Trophoblast cell (in vitro differentiated cells and primary cell): ENCODE results near the gene UBE2E2.

Experiments
- DNase-seq, 2 donors: peaks; one replicate each; pipeline ENCODE4 v3.0.0-alpha.2; 2016
- H2AFZ ChIP-seq: 2 replicates; pipeline ENCODE4 v1.6.1; 2013; ENCODE audit warnings: low read length, moderate library complexity, mild to moderate bottlenecking; ENCODE audit not compliant: insufficient read depth, poor library complexity
- H2AK5ac ChIP-seq: 2 replicates; pipeline ENCODE4 v1.6.1; 2013; ENCODE audit warnings: mild to moderate bottlenecking, low read length
- H2BK120ac ChIP-seq: 2 replicates; pipeline ENCODE4 v1.6.1; 2013; ENCODE audit warnings: low read length, mild to moderate bottlenecking, moderate library complexity; ENCODE audit not compliant: insufficient read depth, poor library complexity
- H2BK12ac ChIP-seq: 2 replicates; pipeline ENCODE4 v1.6.1; 2013; ENCODE audit warnings: mild to moderate bottlenecking, low read length, moderate library complexity
- H2BK5ac ChIP-seq: 2 replicates; pipeline ENCODE4 v1.6.1; 2013; ENCODE audit warnings: low read length, low read depth, moderate library complexity, mild to moderate bottlenecking; ENCODE audit not compliant: poor library complexity
- H3K14ac ChIP-seq: 2 replicates; pipeline ENCODE4 v1.6.1; 2013; ENCODE audit warnings: mild to moderate bottlenecking, low read length
- H3K18ac ChIP-seq: 2 replicates; pipeline ENCODE4 v1.6.1; 2013; ENCODE audit warnings: mild to moderate bottlenecking, low read length
- H3K23ac ChIP-seq: 2 replicates; pipeline ENCODE4 v1.6.1; 2013; ENCODE audit warnings: low read length
- H3K27ac ChIP-seq: 2 replicates; pipeline ENCODE4 v1.5.1; 2013; ENCODE audit warnings: low read depth, mild to moderate bottlenecking, inconsistent platforms, low read length, moderate library complexity
- H3K27me3 ChIP-seq: 2 replicates; pipeline ENCODE4 v1.6.1; 2013; ENCODE audit warnings: inconsistent platforms, mild to moderate bottlenecking, low read length, moderate library complexity; ENCODE audit not compliant: insufficient read depth
- H3K36me3 ChIP-seq, 2 experiments: 1 replicate in 1 of 2; 2 replicates in 1 of 2; pipeline ENCODE4 v1.6.1; 2013; ENCODE audit warnings: low read length in 2 of 2, mild to moderate bottlenecking in 2 of 2, moderate library complexity in 1 of 2; ENCODE audit not compliant: insufficient read depth in 2 of 2, control insufficient read depth in 1 of 2
- H3K4ac ChIP-seq: 2 replicates; pipeline ENCODE4 v1.6.1; 2013; ENCODE audit warnings: low read depth, mild to moderate bottlenecking, low read length, moderate library complexity
- H3K4me1 ChIP-seq, 2 experiments: 1 replicate in 1 of 2; 2 replicates in 1 of 2; pipeline ENCODE4 v1.6.1; 2013; ENCODE audit warnings: low read length in 2 of 2, mild to moderate bottlenecking in 2 of 2, moderate library complexity in 1 of 2; ENCODE audit not compliant: insufficient read depth in 2 of 2, control insufficient read depth in 1 of 2
- H3K4me2 ChIP-seq: 2 replicates; pipeline ENCODE4 v1.6.1; 2013; ENCODE audit warnings: inconsistent platforms, mild to moderate bottlenecking, low read length, moderate library complexity
- H3K4me3 ChIP-seq: 2 replicates; pipeline ENCODE4 v1.5.1; 2013; ENCODE audit warnings: mild to moderate bottlenecking, low read depth, low read length, inconsistent platforms
- H3K79me1 ChIP-seq: one replicate; pipeline ENCODE4 v1.6.1; 2013; ENCODE audit warnings: low read length
- H3K79me2 ChIP-seq: 2 replicates; pipeline ENCODE4 v1.6.1; 2013; ENCODE audit warnings: low read length, mild to moderate bottlenecking; ENCODE audit not compliant: control insufficient read depth, insufficient read depth, poor library complexity
- H3K9ac ChIP-seq: 2 replicates; pipeline ENCODE4 v1.6.1; 2013; ENCODE audit warnings: mild to moderate bottlenecking, low read length
- H3K9me3 ChIP-seq: 2 replicates; pipeline ENCODE4 v1.6.1; 2013; ENCODE audit warnings: low read depth, mild to moderate bottlenecking, control low read depth, inconsistent platforms, low read length; ENCODE audit not compliant: insufficient read depth
- H4K12ac ChIP-seq: 2 replicates; pipeline ENCODE4 v1.6.1; 2013; ENCODE audit warnings: low read depth, mild to moderate bottlenecking, low read length, moderate library complexity
- H4K8ac ChIP-seq: 2 replicates; pipeline ENCODE4 v1.6.1; 2013; ENCODE audit warnings: low read depth, mild to moderate bottlenecking, low read length, moderate library complexity
- H4K91ac ChIP-seq: one replicate; pipeline ENCODE4 v1.6.1; 2013; ENCODE audit warnings: low read depth, mild to moderate bottlenecking, low read length, moderate library complexity
- WGBS: extraction: QIAGEN DNeasy Blood & Tissue Kit; methylation state at CpG from one replicate; pipeline ENCODE4 v1.1.7; 2013; ENCODE audit warnings: missing lambda C conversion rate; ENCODE audit not compliant: insufficient read length, insufficient coverage; ENCODE audit errors: extremely low coverage; 5-methylcytosine and 5-hydroxymethylcytosine counted together

The UBE2E2 gene

GRCh38 chr3:23319366-23320312, 116.5 kb downstream of the UBE2E2 start:
- no peaks in the 10 kb centered on the region for H3K9me3 ChIP-seq
- no CpG with 5 or more reads among the region's 5 CpGs for WGBS
- no peak overlapping the region for H3K4me2 ChIP-seq
- no peak overlapping the region for H2AK5ac ChIP-seq
- H4K91ac ChIP-seq, result no peak overlapping the region
- no peak overlapping the region for H2BK120ac ChIP-seq
- no peak overlapping the region for H2BK12ac ChIP-seq
- H3K23ac ChIP-seq, result no peak overlapping the region
- H3K36me3 ChIP-seq, result no peaks in the 10 kb centered on the region
- no peak overlapping the region for H3K18ac ChIP-seq
- H3K79me1 ChIP-seq, result no peaks in the 10 kb centered on the region
- no peak for DNase-seq
- no peak overlapping the region for H2AFZ ChIP-seq
- no peak overlapping the region for H3K27ac ChIP-seq
- H4K8ac ChIP-seq, result no peak overlapping the region
- H2BK5ac ChIP-seq, result no peak overlapping the region
- no peak overlapping the region for H3K9ac ChIP-seq
- H3K4ac ChIP-seq, result no peak overlapping the region
- H3K27me3 ChIP-seq, result no peaks in the 10 kb centered on the region
- H4K12ac ChIP-seq, result no peak overlapping the region
- H3K14ac ChIP-seq, result no peak overlapping the region
- no peaks in the 10 kb centered on the region for H3K79me2 ChIP-seq
- H3K4me3 ChIP-seq, result no peak overlapping the region
- peaks cover 3 to 6% of the 10 kb centered on the region in 2 experiments for H3K4me1 ChIP-seq

GRCh38 chr3:23320586-23321570, 117.8 kb downstream of the UBE2E2 start:
- Histone ChIP-seq H3K9me3 (no peaks in the 10 kb centered on the region), H3K79me1 (no peaks in the 10 kb centered on the region), H4K91ac (no peak overlapping the region), H3K18ac (peak overlapping the region; percentile 25), H3K27ac (no peak overlapping the region), H2AK5ac (no peak overlapping the region), H2BK120ac (no peak overlapping the region), H2BK5ac (no peak overlapping the region), H3K4ac (no peak overlapping the region), H3K14ac (no peak overlapping the region), H3K27me3 (no peaks in the 10 kb centered on the region), H2BK12ac (peak overlapping the region; percentile 36), H3K4me1 (peaks cover 3 to 6% of the 10 kb centered on the region in 2 experiments), H4K8ac (no peak overlapping the region), H2AFZ (peak overlapping the region; percentile 6), H3K23ac (no peak overlapping the region), H3K9ac (no peak overlapping the region), H3K36me3 (no peaks in the 10 kb centered on the region), H3K4me3 (no peak overlapping the region), H3K4me2 (no peak overlapping the region), H4K12ac (no peak overlapping the region), H3K79me2 (no peaks in the 10 kb centered on the region)
- DNase-seq, result peak; percentile 58 to 84
- no CpG with 5 or more reads among the region's 10 CpGs for WGBS

GRCh38 chr3:23324745-23325144, 121.6 kb downstream of the UBE2E2 start:
- WGBS, result no CpG with 5 or more reads among the region's 1 CpG
- H3K23ac ChIP-seq, result no peak overlapping the region
- DNase-seq, result no peak
- H3K4me2 ChIP-seq, result no peak overlapping the region
- no peaks in the 10 kb centered on the region for H3K27me3 ChIP-seq
- no peak overlapping the region for H4K8ac ChIP-seq
- H3K9ac ChIP-seq, result no peak overlapping the region
- H2BK120ac ChIP-seq, result no peak overlapping the region
- H2AK5ac ChIP-seq, result no peak overlapping the region
- H3K4me3 ChIP-seq, result no peak overlapping the region
- H2BK12ac ChIP-seq, result no peak overlapping the region
- no peak overlapping the region for H3K14ac ChIP-seq
- H2AFZ ChIP-seq, result no peak overlapping the region
- no peaks in the 10 kb centered on the region for H3K9me3 ChIP-seq
- no peak overlapping the region for H3K27ac ChIP-seq
- H3K4me1 ChIP-seq, result peaks cover 3 to 6% of the 10 kb centered on the region in 2 experiments
- H4K91ac ChIP-seq, result no peak overlapping the region
- H2BK5ac ChIP-seq, result no peak overlapping the region
- no peak overlapping the region for H3K4ac ChIP-seq
- H3K18ac ChIP-seq, result no peak overlapping the region
- no peaks in the 10 kb centered on the region for H3K79me1 ChIP-seq
- no peaks in the 10 kb centered on the region for H3K79me2 ChIP-seq
- H4K12ac ChIP-seq, result no peak overlapping the region
- no peaks in the 10 kb centered on the region for H3K36me3 ChIP-seq

GRCh38 chr3:23325466-23326065, 122.4 kb downstream of the UBE2E2 start:
- Histone ChIP-seq H4K8ac (no peak overlapping the region), H2AK5ac (no peak overlapping the region), H2AFZ (no peak overlapping the region), H3K79me1 (no peaks in the 10 kb centered on the region), H2BK120ac (no peak overlapping the region), H3K9ac (no peak overlapping the region), H2BK12ac (no peak overlapping the region), H3K4me1 (peaks cover 3 to 5% of the 10 kb centered on the region in 2 experiments), H4K12ac (no peak overlapping the region), H3K14ac (no peak overlapping the region), H3K36me3 (no peaks in the 10 kb centered on the region), H2BK5ac (no peak overlapping the region), H3K9me3 (no peaks in the 10 kb centered on the region), H3K4me3 (no peak overlapping the region), H3K27ac (no peak overlapping the region), H3K18ac (no peak overlapping the region), H4K91ac (no peak overlapping the region), H3K4ac (no peak overlapping the region), H3K4me2 (no peak overlapping the region), H3K79me2 (no peaks in the 10 kb centered on the region), H3K27me3 (no peaks in the 10 kb centered on the region), H3K23ac (no peak overlapping the region)
- whole genome bisulfite sequencing, result no CpG with 5 or more reads among the region's 4 CpGs
- DNase-seq, result no peak
